ENCODE measurements around the gene SLC4A3.

The SLC4A3 gene

GRCh38 chr2:219684721-219685689, 57.6 kb downstream of the SLC4A3 start:
- DNase-seq: peak; percentile 78 to 85

GRCh38 chr2:219687272-219687671, 59.8 kb downstream of the SLC4A3 start:
- no peak for DNase-seq

GRCh38 chr2:219687882-219688559, 60.6 kb downstream of the SLC4A3 start:
- no peak for DNase-seq

DNA sequence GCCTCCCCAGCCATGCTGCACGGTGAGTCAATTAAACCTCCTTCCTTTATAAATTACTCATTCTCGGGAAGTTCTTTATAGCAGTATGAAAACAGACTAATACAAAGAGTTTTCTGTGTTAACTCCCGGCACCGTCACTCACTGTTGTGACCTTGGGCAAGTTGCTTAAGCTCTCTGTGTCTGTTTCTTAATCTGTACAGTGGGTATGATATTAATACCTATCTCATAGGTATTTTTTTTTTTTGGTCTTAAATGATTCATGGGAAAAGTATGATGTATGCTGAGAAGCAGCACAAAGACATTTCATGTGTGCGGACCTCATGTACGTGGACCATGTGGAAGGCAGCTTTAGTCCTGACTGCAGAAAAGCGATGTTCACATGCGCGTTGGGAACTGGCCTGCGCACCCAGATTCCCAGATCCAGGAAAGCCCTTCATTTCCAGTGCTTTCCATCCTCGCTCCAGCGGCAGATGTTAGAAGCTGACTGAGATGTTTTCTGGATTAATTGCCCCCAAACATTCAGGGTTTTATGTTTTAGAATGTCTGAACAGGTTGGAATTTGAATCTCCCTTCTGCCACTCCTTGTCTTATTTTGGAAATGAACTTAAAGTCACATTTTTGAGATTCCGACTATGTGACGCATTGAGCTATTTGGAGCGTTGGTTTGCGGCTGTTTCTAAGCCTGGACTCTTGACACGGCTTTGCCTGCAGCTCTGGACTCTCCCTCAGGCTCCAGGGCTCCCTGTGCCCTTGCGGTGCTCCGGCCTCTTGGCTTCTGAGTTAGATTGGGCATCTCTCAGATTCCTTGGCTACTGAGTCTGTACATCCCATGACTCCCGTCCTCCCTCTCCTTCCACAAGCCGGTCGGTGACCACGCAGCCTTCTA, 61.4 kb downstream of the SLC4A3 start:
- DNase-seq: no peak

GRCh38 chr2:219689676-219690628, 62.5 kb downstream of the SLC4A3 start:
- peak; percentile 43 to 45 for DNase-seq

- DNase-seq: no peak
Observed at GRCh38 chr2:219691571-219691970, 64.1 kb downstream of the SLC4A3 start.
